GM21576 (cell line): ENCODE results near the gene SBK3.
"Not testable (repeated sequence)": the region's sequence is repeated elsewhere in the genome, so short reads cannot be mapped to it uniquely, and the experiment has no call there.

Source experiments
- ATAC-seq: cut with Tn5 transposase; IDR thresholded peaks from one replicate; pipeline ENCODE4 v1.9.1; 2021; ENCODE audit warnings: mild to moderate bottlenecking, moderate library complexity; ENCODE audit not compliant: unreplicated experiment

SBK3 gene

GRCh38 chr19:55519451-55520311 lies 25.7 kb downstream of the SBK3 start:
- ATAC-seq = no peak

- peak; percentile 99 for ATAC-seq
Measured at GRCh38 chr19:55516878-55517620, 28.3 kb downstream of the SBK3 start.

GRCh38 chr19:55508120-55508519 lies 37.2 kb downstream of the SBK3 start:
- ATAC-seq = no peak

GRCh38 chr19:55504981-55505380 lies 40.4 kb downstream of the SBK3 start:
- ATAC-seq = no peak

- ATAC-seq = no peak
Measured at GRCh38 chr19:55504252-55504603, 41.1 kb downstream of the SBK3 start.

GRCh38 chr19:55503502-55504251 lies 41.7 kb downstream of the SBK3 start:
- ATAC-seq = peak; percentile 75

- ATAC-seq = no peak
Measured at GRCh38 chr19:55503157-55503501, 42.2 kb downstream of the SBK3 start.

GRCh38 chr19:55502197-55502952 lies 43.0 kb downstream of the SBK3 start:
- ATAC-seq = no peak

GRCh38 chr19:55500368-55500952 lies 44.9 kb downstream of the SBK3 start:
- ATAC-seq = no peak

- no peak for ATAC-seq
Measured at GRCh38 chr19:55498246-55498840, 47.0 kb downstream of the SBK3 start.

- no peak for ATAC-seq
Measured at GRCh38 chr19:55497763-55498162, 47.6 kb downstream of the SBK3 start.

- not testable (repeated sequence) for ATAC-seq
Measured at GRCh38 chr19:55496820-55497219, 48.5 kb downstream of the SBK3 start.

- ATAC-seq = no peak
Measured at GRCh38 chr19:55495646-55496349, 49.5 kb downstream of the SBK3 start.

GRCh38 chr19:55494172-55494761 lies 51.1 kb downstream of the SBK3 start:
- no peak for ATAC-seq

- no peak for ATAC-seq
Measured at GRCh38 chr19:55493645-55494171, 51.6 kb downstream of the SBK3 start.

GRCh38 chr19:55493052-55493644 lies 52.2 kb downstream of the SBK3 start:
- ATAC-seq = no peak

GRCh38 chr19:55492362-55492944 lies 52.9 kb downstream of the SBK3 start:
- no peak for ATAC-seq
